Measurements from ENCODE around the gene MMEL1. TPM values are rescaled to one million over a fixed set of nuclear protein-coding genes. Genes with fewer than 3 reads are reported as not detected.

The MMEL1 gene
- total RNA-seq, 1 donor from 2014 or later: not detected

DNA sequence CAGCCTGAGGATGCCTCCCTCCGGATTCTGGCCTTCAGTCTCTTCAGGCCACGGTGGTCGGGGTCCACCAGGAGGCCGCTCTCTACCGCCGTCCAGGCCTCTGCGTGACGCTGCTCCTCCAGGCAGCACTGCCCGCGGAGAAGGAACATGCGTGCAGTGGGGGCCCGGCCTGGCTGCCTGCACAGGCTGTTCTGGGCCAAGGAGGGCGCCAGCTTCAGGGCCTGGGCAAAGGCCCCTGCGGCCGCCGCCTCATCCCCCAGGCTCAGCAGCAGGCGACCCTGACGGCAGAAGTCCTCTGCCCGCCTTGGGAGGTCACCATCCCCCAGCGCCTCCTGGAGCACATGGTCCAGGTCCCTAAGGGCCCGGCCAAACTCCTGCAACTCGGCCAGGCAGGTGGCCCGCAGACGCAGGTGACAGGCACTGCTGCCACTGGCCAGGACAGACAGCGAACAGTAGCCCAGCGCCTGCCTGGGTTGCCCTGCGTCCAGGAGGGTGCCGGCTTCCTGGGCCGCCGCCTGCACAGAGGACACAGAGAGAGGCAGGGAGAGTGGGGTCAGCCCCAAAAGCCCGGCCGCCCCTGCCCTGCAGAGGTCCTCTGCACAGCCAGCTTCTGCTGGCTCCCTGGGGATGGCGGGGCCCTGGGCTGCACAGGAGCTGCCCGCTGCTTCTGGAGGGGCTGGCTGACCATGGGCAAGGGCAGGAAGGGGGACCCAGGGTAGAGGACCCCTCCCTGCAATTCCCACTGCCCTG, 8.7 kb upstream of the MMEL1 start:
- DNase-seq (ENCODE audit: extremely low spot score, unreplicated experiment): no peak
- Mint-ChIP-seq H3K4me3 (ENCODE audit: unreplicated experiment) (peak overlapping the region; percentile 83), H3K27ac (ENCODE audit: unreplicated experiment) (no peak overlapping the region), H3K27me3 (ENCODE audit: unreplicated experiment) (no peaks in the 10 kb centered on the region), H3K9me3 (ENCODE audit: unreplicated experiment) (peaks cover 5% of the 10 kb centered on the region), H3K36me3 (ENCODE audit: unreplicated experiment) (no peaks in the 10 kb centered on the region), H3K4me1 (ENCODE audit: unreplicated experiment) (peaks cover 9% of the 10 kb centered on the region)
- TF ChIP-seq, protein P1, sequence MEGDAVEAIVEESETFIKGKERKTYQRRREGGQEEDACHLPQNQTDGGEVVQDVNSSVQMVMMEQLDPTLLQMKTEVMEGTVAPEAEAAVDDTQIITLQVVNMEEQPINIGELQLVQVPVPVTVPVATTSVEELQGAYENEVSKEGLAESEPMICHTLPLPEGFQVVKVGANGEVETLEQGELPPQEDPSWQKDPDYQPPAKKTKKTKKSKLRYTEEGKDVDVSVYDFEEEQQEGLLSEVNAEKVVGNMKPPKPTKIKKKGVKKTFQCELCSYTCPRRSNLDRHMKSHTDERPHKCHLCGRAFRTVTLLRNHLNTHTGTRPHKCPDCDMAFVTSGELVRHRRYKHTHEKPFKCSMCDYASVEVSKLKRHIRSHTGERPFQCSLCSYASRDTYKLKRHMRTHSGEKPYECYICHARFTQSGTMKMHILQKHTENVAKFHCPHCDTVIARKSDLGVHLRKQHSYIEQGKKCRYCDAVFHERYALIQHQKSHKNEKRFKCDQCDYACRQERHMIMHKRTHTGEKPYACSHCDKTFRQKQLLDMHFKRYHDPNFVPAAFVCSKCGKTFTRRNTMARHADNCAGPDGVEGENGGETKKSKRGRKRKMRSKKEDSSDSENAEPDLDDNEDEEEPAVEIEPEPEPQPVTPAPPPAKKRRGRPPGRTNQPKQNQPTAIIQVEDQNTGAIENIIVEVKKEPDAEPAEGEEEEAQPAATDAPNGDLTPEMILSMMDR (IDR thresholded peaks at IDR 0.05): no peak

DNA sequence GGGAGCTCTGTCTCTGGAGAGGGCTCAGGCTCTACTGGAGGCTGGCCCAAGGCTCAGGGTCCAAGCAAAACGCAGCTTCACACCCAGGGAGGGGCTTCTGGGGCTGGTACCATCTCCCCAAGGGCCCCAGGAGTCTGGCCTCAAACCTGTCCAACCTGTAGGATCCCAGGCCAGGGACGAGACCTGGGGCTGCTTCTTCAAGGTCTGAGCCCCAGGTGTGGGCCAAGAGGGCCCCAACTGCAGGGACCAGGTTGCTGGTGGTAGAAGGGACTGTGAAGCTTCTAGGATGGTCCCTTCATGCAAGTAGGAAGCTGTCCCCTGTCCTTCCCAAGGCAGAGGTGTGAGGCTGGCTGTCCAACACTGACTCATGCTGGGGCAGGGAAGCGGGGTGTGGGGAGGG, 7.8 kb upstream of the MMEL1 start:
- Mint-ChIP-seq H3K27me3 (ENCODE audit: unreplicated experiment) (no peaks in the 10 kb centered on the region), H3K36me3 (ENCODE audit: unreplicated experiment) (no peaks in the 10 kb centered on the region), H3K9me3 (ENCODE audit: unreplicated experiment) (peaks cover 5% of the 10 kb centered on the region), H3K27ac (ENCODE audit: unreplicated experiment) (no peak overlapping the region), H3K4me1 (ENCODE audit: unreplicated experiment) (peaks cover 9% of the 10 kb centered on the region), H3K4me3 (ENCODE audit: unreplicated experiment) (no peak overlapping the region)
- DNase-seq (ENCODE audit: extremely low spot score, unreplicated experiment): no peak
- TF ChIP-seq, protein P1 (IDR thresholded peaks at IDR 0.05): no peak

DNA sequence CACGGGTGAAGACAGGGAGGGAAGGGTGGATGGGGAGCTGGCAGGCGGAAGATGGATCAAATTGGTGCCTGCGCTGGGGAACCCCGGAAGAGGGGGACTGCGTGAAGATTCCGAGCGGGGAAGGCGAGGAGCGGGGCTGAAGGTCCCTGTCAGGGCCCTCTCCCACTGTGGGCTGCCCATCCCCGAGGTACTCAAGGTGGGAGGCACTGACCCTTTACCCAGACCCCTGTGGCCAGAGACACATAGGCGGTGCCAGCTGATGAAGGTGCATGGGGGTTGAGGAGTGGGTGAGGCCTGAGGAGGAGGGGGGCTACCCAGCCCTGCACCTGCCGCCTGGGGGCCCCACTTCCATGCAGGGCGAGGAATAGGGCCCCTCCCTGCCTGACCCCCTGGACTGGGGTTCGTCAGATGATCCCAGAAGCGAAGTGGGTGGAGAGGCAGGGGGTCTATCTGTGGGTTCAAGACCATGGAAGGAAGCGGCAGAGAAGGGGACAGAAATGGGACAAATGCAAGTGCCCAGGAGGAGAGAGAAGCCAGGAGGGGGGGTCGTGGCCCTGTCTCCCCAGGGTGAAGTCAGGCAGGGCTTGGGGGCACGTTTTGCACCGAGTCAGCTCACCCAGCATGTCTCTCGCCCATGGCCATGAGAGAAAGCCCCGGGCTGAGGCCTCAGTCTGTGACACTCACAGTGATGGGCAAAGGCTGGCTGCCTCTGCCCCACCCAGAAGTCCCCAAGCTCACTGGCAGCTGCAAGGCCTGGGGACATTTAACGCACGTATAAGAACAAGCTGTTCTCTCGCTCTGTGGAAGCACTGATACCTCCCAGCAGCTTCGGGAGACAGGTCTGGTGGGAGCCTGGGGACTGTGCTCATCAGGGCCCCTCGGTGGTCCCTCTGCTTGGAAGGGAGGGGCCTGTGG, 7.0 kb upstream of the MMEL1 start:
- H3K27me3 Mint-ChIP-seq (ENCODE audit: unreplicated experiment): no peaks in the 10 kb centered on the region
- H3K4me3 Mint-ChIP-seq (ENCODE audit: unreplicated experiment): no peak overlapping the region
- TF ChIP-seq, protein P1 (IDR thresholded peaks at IDR 0.05): no peak
- no peaks in the 10 kb centered on the region for H3K36me3 Mint-ChIP-seq (ENCODE audit: unreplicated experiment)
- peaks cover 9% of the 10 kb centered on the region for H3K4me1 Mint-ChIP-seq (ENCODE audit: unreplicated experiment)
- H3K9me3 Mint-ChIP-seq (ENCODE audit: unreplicated experiment): peaks cover 5% of the 10 kb centered on the region
- H3K27ac Mint-ChIP-seq (ENCODE audit: unreplicated experiment): no peak overlapping the region
- DNase-seq (ENCODE audit: extremely low spot score, unreplicated experiment): no peak

DNA sequence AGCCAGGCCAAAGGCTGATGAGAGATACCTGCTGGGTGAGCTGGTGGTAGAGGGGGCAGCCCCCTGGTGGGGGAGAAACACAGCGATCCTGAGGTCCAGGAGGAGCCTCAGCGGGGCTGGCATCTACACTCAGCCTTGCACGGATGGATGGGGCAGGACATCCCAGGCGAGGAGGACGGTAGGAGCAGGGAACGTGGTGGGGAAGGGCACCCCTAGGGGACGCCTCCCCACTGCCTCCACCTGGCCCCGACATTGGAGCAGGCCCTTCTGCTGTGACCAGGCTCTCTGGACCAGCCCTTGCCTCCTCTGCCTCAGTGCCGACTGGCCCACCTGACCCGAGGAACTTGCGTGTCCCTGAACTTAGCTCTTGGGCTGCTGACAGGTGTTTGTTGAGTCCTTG, 6.4 kb upstream of the MMEL1 start:
- Mint-ChIP-seq H3K27me3 (ENCODE audit: unreplicated experiment) (no peaks in the 10 kb centered on the region), H3K4me3 (ENCODE audit: unreplicated experiment) (no peak overlapping the region), H3K9me3 (ENCODE audit: unreplicated experiment) (peaks cover 5% of the 10 kb centered on the region), H3K36me3 (ENCODE audit: unreplicated experiment) (no peaks in the 10 kb centered on the region), H3K27ac (ENCODE audit: unreplicated experiment) (no peak overlapping the region), H3K4me1 (ENCODE audit: unreplicated experiment) (peaks cover 9% of the 10 kb centered on the region)
- TF ChIP-seq, protein P1 (IDR thresholded peaks at IDR 0.05): no peak
- no peak for DNase-seq (ENCODE audit: extremely low spot score, unreplicated experiment)

Measured in osteocyte (in vitro differentiated cells).